Activated CD8-positive, alpha-beta memory T cell treated with anti-CD3 and anti-CD28 coated beads, Interleukin-2, amount 50 U/mL, for 4 hours (primary cell): Measurements from ENCODE around the gene HOXD3.

Experiments
- DNase-seq: peaks from one replicate; pipeline ENCODE4 v3.0.0-alpha.2; 2020

The HOXD3 gene

DNA sequence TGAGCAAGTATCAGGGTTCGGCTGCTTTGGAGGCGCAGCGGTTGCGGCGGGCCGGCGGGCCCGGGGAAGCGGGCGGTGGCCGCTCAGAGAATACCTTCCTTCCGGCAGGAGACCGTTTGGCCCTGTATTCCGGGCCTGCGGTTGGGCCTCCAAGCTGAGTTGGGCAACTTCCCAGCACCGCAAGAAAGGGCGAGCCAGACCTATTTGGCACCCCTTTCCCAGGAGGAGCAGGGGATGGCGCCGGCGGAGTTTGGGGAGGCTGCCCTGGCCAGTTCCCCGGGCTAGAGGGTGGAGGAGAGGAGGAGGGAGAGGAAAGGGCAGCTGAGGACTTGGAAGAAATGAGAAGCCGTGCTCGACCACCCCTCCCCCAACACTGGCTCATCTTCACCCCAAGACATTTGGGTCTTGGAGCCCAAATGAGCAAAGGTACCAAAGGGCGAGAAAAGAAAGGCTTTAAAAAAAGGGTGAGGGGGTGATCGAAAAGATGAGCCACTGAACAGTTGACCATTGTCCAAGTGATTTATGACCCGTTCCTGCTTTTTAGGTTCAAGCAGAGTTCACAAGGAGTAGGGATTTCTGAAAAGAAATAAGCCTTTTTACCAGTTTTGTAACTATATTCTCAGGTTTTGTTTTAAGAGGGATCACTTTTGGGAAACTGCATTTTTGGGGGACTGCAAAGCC is 8.4 kb downstream of the HOXD3 start:
- no peak for DNase-seq

DNA sequence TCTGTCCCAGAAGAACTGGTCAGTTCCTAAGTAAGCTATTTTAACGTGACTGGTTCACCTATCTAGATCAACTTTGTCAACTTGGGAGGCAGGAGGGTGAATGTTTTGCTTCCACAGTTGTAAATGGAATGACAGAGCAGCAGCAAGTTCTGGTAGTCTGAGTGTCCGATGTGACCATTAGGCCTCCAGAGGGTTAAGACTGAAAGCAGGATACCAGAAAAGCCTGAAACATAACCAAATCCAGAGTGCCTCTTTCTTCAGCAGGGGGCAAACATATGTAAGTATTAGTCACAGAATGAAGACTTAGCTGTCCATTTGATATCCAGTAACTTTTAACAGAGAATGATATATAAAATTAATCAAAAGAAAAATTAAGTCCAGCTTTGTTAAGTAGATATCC is 9.2 kb downstream of the HOXD3 start:
- DNase-seq, result no peak

DNA sequence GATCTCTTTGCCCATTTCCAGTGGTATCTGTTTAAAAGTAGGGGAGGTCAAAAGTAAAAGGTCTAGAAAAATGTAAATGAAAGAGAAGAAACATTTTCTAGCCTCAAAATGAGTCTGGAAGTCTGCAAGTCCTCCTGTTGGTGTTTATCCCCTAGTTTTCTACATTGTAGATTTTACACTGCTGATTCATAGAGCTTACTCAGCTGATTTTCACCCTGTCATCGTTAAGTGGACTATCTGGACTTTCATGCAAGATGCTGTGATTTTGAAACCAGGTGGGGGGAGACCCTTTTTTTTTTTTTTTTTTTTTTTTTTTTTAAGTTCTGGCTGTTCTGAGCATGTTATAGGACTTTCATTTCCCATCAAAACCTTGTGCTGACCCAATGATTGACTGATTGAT is 10.3 kb downstream of the HOXD3 start:
- no peak for DNase-seq

DNA sequence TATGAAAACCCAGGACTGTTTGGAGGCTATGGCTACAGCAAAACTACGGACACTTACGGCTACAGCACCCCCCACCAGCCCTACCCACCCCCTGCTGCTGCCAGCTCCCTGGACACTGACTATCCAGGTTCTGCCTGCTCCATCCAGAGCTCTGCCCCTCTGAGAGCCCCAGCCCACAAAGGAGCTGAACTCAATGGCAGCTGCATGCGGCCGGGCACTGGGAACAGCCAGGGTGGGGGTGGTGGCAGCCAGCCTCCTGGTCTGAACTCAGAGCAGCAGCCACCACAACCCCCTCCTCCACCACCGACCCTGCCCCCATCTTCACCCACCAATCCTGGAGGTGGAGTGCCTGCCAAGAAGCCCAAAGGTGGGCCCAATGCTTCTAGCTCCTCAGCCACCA is 12.1 kb downstream of the HOXD3 start:
- DNase-seq, result no peak

DNA sequence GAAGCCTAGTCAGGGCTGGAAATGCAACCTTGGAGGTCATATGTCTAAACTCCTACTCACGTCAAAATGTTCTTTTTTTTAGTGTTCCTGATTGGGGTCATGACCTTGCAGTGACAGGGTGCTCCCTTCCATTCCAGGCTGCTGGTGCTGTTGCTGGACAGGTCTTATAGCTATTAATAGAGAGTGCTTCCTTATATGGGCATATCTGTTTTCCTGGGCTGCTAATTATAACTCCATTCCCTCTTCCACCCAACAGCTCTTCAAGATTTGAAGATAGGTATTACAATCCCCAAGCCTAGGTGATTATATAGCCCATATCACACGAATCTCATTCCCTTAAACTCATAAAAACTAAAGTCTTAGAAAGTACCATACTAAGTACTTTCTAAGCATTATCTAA is 12.6 kb downstream of the HOXD3 start:
- DNase-seq, result no peak

DNA sequence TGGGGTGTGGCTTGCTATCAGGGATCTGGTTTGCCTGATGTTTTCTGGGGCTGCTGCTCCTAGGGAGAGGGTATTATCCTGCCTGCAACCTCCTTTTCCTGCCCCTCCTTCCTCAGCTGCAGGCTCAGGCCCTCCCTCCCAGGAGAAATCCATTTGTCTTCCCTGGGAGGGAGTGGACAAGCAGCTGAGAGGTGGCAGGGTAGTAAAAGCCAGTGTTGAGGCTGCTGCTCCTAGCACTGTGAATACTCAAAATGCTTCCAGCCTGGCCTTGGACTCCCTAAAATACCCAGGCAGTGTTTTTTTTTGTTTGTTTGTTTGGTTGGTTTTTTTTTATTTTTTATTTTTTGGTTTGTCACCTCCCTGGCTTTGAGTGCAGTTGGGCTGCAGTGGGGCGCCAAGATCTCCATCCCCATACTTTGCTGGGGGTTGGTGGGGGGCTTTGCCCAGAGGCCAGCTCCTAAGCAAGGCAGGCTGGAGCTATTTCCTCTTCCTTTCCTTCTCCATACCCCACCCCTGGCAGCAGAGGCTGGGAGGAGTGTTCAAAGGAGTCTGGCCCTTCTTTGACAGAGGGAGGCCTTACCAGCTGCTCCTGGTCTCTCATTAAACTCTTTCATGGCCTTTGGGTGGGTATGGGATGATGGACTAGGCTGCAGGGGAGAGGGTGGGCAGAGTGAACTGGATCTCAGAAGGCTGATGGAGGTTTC is 13.6 kb downstream of the HOXD3 start:
- DNase-seq, result no peak

DNA sequence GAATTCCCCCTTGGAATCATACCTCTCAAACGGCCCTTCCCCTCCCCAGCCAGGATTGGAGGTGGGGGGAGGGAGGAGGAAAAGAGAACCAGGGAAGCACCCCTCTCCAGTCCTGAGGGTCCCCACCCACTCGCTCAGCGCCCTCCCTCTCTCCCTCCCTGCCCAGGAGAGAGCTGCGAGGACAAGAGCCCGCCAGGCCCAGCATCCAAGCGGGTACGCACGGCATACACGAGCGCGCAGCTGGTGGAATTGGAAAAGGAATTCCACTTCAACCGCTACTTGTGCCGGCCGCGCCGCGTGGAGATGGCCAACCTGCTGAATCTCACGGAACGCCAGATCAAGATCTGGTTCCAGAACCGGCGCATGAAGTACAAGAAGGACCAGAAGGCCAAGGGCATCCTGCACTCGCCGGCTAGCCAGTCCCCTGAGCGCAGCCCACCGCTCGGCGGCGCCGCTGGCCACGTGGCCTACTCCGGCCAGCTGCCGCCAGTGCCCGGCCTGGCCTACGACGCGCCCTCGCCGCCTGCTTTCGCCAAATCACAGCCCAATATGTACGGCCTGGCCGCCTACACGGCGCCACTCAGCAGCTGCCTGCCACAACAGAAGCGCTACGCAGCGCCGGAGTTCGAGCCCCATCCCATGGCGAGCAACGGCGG is 14.4 kb downstream of the HOXD3 start:
- DNase-seq, result no peak

DNA sequence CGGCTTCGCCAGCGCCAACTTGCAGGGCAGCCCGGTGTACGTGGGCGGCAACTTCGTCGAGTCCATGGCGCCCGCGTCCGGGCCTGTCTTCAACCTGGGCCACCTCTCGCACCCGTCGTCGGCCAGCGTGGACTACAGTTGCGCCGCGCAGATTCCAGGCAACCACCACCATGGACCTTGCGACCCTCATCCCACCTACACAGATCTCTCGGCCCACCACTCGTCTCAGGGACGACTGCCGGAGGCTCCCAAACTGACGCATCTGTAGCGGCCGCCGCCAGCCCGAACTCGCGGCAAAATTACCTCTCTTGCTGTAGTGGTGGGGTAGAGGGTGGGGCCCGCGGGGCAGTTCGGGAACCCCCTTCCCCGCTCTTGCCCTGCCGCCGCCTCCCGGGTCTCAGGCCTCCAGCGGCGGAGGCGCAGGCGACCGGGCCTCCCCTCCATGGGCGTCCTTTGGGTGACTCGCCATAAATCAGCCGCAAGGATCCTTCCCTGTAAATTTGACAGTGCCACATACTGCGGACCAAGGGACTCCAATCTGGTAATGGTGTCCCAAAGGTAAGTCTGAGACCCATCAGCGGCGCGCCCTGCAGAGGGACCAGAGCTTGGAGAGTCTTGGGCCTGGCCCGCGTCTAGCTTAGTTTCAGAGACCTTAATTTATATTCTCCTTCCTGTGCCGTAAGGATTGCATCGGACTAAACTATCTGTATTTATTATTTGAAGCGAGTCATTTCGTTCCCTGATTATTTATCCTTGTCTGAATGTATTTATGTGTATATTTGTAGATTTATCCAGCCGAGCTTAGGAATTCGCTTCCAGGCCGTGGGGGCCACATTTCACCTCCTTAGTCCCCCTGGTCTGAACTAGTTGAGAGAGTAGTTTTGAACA is 15.1 kb downstream of the HOXD3 start:
- DNase-seq, result no peak

DNA sequence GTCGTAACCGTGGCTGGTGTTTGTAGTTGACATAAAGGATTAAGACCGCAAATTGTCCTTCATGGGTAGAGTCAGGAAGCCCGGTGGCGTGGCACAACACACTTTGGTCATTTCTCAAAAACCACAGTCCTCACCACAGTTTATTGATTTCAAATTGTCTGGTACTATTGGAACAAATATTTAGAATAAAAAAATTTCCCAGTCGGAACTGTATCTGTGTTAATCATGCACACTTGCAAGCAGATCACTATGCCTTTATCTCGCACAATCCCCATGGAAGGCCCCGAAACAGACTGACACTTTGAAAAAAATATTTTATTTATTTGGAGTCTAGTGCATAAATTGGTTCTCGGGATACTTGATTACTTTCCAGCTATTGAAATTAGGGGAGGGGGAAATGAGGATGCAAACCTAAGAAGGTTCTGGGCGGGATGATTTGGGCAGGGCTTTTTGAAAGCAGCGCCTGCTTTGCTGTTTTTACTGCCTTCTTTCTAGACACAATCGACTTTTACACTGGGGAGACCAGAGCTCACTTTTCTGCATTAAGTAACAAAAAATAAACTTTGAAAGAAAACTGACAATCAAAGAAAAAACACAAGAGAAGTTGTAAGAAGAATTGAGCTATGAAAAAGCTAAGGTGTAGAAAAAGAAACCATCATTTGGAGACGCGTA is 15.9 kb downstream of the HOXD3 start:
- DNase-seq, result no peak

DNA sequence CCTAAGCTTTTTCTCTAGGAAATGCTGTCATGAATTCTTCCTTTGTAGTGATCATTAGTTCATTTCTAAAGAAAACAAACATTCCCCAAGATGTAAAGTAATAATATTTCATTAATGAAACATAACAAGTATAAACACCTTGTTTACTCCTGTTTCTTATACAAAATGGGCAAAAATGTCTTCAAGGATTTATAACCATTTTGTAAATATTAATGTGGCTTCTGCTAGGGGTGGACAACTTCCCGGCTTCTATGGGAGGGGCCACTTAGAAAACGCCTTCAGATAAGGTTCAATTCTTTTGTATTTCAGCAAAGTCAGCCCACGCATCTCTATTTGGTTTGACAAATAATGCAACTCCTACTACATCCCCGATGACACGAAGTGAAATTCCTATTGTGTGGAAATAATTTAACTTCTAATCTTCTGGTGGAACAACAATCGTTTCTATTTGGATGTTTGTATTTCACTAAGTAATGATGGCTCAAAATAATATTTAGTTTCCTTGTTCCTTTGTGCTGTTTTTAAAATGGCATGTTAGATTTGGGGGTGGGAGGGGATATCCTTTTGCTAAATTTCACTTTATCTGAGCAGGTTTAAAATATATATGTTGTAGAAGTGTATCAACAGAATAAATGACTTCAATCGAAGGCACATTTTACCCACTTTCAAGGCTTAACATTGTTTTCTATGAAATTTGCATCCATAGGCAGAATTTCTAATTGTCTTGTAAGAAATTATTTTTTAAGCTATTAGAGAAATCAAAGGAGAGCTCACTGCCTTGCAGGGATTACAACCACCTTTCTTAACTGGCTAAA is 16.7 kb downstream of the HOXD3 start:
- DNase-seq, result no peak

DNA sequence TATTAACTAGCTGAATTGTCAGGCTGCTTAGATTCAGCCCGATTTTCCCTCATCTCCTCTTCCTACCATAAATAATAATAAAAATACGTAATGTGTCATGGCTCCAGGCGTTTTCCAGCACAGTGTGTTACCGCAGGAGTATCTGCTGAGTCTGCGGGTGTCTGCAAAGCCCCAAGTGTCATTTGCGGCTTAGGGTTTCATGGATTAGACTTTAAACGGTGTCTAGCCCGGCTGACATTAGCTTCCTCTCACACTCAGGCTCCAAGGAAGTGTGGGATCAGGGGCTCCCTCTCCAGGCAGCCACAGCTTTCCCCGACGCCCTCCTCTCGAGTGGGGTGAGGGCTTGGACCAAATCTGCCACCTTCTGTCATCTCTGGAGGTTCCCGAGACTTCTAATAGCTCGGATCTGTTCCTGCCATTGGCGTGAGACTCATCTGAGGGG is 17.3 kb downstream of the HOXD3 start:
- no peak for DNase-seq

DNA sequence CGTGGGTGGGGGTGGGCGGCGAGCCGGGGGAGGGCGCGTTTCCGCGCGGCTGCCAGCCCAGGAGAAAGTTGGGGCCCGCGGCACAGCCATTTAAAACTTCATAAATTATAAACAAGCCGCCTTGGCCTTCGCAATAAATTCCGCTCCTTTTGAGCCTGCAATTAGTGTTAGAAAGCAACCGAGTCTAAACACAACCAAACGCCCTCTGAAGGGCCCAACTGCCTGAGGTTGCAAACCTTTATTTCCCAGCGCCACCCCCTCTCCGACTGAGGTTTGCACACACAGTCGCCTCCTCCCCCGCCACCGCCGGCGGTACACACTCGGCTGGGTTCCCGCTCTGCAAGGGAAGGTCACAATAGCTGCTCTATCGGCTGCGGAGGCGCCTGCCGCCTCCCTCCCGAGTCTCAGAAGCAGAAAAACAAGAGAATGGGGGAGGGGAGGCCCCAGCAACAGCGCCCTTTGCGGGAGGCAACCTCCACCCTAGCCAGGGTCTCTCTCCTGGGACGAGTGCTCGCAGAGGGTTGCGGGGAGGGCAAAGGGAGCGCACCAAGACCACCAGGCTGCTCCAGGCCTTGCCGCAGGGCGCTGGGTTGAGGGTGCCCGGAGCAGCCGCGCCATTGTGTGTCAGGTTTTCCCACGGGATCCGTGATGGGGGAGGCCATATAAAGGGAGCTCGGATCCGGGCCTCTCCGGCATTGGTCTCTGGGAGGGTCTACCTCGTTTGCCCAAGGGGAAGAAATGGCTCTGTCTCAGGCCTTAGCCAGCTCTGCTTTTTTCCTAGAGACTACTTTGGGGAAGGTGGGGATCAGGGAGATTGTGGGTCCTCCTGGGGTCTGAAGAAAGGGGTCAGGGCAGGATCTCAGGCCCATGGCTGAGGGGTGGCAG is 18.0 kb downstream of the HOXD3 start:
- no peak for DNase-seq

DNA sequence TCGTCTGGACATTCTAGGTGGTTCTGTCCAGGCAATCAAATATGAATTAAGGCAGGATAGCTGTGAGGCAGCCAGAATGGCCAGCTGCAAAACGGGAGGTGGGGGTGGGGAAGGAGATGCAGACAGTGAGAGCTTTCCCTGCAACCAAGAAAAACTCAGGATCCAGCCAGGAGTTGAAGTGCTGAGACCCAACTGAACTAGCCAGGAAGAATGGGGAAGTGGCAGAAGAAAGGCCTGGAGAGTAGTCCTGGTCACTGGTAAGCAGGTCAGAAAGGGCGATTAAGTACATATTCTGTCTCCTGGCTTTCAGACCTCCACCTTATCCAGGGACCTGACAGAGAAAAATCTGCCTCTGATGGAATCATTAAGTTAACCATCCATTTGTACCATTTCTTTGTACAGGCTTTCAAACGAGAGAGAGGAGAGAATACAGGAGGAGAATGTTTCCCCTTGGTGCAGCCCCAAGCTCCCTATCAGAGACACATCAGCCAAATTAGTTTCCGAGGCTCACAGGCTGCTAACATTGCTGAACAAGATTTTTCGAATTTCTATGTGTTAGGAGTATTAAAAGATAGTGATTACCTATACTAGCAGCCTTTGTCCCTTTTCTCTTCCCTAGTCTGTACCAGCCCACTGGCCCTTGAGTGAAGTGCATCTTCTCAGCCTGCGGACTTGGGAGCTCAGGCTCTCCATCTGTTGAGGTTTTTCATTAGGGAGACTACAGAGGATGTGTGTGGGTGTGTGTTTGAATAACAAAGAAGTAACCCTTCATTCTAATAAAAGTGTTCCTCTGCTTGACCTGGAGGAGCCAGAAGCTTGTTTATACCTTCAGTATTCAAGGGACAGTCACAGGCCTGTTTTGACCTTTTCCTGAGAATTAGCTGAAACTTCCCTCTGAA is 18.9 kb downstream of the HOXD3 start:
- no peak for DNase-seq

DNA sequence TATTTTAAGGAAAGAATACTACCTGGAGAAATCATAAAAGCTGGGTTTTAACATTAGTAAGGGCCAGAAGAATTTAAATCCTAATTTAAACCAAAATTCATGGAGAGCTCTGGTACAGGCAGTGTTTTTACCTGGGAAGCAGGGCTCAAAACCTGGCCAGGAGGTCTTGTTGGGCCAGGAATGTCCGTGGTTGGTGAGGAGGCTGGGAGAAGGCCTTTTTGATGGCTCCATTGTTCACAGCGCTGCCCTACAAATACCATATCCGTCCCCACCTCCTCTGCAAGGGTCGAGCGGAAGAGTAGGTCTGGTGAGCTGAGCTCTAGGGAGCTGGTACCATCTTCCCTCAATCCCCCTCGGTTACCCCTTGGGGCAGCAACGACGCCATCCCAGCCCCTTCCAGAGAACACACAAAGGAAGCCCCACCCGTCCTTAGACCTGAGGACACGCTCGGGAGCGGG is 20.5 kb downstream of the HOXD3 start:
- DNase-seq, result no peak

DNA sequence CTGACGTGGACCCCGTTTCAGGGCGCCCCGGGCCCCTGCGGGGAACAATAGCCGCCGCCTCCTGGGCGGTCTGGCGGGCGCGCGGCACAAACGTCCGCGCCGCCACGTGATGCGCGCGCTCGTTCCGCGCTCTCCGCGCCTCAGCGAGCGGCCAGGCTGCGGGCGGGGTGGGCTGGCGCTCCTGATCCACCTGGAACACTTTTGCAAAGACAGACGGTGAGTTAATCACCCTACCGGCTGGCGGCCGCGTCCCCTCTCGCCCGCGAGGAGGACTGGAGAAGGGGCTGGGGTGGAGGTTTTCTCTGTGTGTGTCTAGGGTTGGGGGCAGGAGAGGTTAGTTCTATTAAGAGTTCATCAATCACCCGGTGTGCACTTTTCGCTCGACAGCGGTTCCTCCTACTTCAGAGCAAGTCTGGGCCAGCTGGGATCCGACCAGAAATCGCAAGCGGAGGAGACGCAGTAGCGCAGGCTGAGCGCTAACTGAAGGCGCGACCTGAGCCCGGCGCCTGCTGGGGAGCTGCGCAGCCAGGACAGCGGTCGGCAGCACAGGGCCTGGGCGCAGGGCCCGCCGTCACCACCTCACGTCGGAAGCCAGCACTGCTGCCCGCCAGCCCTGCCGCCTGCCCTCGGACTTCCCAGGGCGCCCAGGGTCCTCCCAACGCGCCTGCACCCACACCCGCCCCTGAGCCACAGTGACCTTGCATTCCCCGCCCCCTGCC is 21.1 kb downstream of the HOXD3 start:
- no peak for DNase-seq

DNA sequence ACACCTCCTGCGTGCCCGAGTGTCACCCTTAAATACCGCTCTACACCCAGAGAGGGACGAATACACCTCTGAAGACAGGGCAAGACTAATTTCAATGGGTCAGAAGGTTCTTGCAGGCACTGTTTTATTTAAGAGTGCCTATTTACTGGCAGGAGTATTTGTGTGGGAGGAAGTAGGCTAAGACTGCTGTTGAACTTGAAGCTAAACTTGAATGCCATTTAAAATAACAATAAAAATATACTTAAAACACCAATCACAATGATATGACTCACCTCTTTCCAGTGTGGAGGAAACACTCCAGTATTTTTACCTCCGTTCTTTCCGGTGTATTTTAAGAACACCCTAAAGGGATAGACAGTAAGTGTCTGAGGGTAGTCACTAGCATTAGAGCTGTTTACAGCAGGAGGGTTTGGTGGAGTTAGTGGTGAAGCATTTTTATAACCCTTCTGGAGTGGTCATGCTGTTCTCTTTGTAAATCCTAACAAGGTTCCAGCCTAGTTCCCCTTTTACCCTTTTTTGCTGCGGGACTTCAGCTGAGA is 21.7 kb downstream of the HOXD3 start:
- no peak for DNase-seq

DNA sequence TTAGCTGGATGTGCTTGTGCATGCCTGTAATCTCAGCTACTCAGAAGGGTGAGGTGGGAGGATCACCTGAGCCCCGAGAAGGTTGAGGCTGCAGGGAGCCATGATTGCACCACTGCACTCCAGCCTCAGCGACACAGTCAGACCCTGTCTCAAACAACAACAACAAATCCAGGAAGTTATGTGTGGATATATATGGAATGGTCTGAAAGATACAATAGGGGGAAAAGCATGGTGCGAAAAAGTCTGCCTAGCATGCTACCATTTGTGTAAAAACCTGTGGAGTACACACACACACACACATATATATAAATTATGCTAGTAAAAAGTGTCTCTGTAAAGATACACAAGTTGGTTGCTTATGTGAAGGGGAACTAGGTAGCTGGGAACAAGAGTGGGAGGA is 24.4 kb downstream of the HOXD3 start:
- DNase-seq, result no peak

DNA sequence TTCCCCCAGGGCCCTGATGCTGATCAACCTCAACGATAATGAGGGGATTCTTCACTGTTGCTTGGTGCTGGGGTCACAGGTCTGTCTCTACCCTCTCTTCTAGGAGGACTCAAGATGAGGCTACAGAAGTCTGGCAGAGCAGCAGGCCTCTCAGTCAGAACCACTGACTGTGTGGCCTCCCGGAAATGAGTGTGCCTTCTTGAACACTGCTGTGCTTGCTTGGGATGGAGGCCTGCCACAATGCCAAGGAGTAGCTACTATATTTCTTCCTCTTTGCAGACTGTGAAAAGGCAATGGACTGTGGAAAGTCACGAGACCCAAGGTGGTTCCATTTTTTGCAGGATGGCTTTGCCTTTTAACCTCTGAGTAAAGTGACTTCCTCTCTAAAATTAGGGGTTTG is 25.6 kb downstream of the HOXD3 start:
- no peak for DNase-seq

DNA sequence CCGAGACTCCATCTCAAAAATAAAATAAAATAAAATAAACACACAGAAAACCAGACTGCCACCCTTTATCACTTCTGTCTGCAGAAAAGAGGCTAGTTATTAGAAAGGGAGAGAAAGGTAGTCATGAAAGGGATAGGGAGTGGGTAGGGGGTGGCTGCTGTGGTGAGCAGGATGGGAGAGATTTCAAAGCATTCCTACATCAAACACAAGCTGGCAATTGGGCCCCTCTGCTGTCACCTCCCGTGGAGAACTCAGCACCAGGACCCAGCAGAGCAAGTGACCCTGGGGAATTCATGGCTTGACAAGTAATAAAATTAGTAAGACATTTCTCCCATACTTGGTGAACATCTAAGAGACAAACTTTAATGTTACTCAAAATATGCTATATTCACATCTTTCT is 27.6 kb downstream of the HOXD3 start:
- no peak for DNase-seq
